ENCODE results near the gene A4GNT. TPM values are rescaled to one million over a fixed set of nuclear protein-coding genes. Genes with fewer than 3 reads are reported as not detected.

A4GNT gene
- total and polyA plus RNA-seq, 2 donors (not counting 1 experiment from before 2014, with no cell fraction given), result not detected

DNA sequence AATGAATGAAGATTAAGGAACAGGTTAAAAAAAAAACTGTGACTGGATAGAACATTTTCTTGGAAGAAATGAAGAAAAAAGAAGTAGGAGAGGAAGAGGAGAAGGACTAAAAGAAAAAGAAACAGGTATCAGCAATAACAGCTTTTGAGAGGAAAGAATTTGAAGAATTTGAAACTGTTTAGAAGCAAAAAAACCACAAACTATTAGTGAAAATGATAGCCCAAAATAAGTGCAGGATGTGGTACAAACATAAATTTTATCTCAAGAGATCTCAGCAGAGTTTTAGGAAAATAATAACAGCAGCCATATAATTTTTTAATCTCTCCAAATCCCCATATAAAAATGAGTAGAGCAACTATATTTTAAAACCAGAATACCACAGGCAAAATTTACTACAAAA, 8.8 kb upstream of the A4GNT start:
- Histone ChIP-seq H3K4me1 (ENCODE audit: control insufficient read depth, extremely low read depth, insufficient read depth, low read length) (no peaks in the 10 kb centered on the region), H3K27ac (ENCODE audit: insufficient read depth, low read length) (no peak overlapping the region), H3K9ac (ENCODE audit: insufficient read depth, low read length) (no peak overlapping the region), H3K79me2 (ENCODE audit: control insufficient read depth, insufficient read depth, low read length) (no peaks in the 10 kb centered on the region), H3K36me3 (ENCODE audit: control insufficient read depth, insufficient read depth, low read length) (no peaks in the 10 kb centered on the region), H3K9me3 (ENCODE audit: control insufficient read depth, insufficient read depth, low read depth, low read length) (no peaks in the 10 kb centered on the region), H4K20me1 (ENCODE audit: control insufficient read depth, extremely low read depth, insufficient read depth, low read length) (no peaks in the 10 kb centered on the region), H3K27me3 (ENCODE audit: control insufficient read depth, insufficient read depth, low read length) (no peaks in the 10 kb centered on the region), H3K4me2 (ENCODE audit: extremely low read depth, insufficient read depth, low read length) (no peak overlapping the region), H3K4me3 (replicated peaks in 1 of 4; ENCODE audit: control extremely low read depth in 1 of 4, insufficient read depth in 1 of 4, low read depth in 3 of 4, low read length in 4 of 4) (no peak overlapping the region), H2AFZ (ENCODE audit: low read length) (no peak overlapping the region)
- DNase-seq (ENCODE audit: low read depth in 2 of 2), result no peak
- TF ChIP-seq EZH2 (IDR thresholded peaks at IDR 0.05; ENCODE audit: low read length, missing control alignments), result no peak
- TF ChIP-seq, protein P1, sequence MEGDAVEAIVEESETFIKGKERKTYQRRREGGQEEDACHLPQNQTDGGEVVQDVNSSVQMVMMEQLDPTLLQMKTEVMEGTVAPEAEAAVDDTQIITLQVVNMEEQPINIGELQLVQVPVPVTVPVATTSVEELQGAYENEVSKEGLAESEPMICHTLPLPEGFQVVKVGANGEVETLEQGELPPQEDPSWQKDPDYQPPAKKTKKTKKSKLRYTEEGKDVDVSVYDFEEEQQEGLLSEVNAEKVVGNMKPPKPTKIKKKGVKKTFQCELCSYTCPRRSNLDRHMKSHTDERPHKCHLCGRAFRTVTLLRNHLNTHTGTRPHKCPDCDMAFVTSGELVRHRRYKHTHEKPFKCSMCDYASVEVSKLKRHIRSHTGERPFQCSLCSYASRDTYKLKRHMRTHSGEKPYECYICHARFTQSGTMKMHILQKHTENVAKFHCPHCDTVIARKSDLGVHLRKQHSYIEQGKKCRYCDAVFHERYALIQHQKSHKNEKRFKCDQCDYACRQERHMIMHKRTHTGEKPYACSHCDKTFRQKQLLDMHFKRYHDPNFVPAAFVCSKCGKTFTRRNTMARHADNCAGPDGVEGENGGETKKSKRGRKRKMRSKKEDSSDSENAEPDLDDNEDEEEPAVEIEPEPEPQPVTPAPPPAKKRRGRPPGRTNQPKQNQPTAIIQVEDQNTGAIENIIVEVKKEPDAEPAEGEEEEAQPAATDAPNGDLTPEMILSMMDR (conservative IDR thresholded peaks at IDR 0.05 in 1 of 2, IDR thresholded peaks at IDR 0.05 in 1 of 2; ENCODE audit: low read depth in 1 of 2, low read length in 2 of 2), result no peak

DNA sequence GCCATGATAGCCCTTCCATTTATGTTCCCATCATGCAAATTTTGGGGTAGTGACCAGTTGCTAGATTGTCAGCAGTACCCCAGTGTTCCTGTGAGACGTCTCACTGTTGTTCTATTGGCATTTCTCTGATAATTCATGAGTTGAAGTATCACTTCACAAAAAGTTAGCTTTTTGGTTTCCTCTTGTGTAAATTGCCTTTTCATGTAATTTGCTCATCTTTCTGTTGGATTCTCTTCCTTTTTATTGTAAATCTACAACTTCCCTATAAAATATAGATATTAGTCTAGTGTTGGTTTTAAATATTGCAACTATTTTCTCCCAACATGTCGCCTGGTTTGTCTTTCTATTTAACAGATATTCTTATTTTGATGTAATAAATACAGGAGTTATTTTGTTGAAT, 7.5 kb upstream of the A4GNT start:
- DNase-seq (ENCODE audit: low read depth in 2 of 2), result no peak
- Histone ChIP-seq H3K36me3 (ENCODE audit: control insufficient read depth, insufficient read depth, low read length) (no peaks in the 10 kb centered on the region), H3K27me3 (ENCODE audit: control insufficient read depth, insufficient read depth, low read length) (peaks cover 2% of the 10 kb centered on the region)

GRCh38 chr3:138137861-138138260, 5.7 kb upstream of the A4GNT start:
- Histone ChIP-seq H3K27ac (ENCODE audit: insufficient read depth, low read length) (no peak overlapping the region), H3K27me3 (ENCODE audit: control insufficient read depth, insufficient read depth, low read length) (peaks cover 2% of the 10 kb centered on the region), H2AFZ (ENCODE audit: low read length) (no peak overlapping the region), H3K9ac (ENCODE audit: insufficient read depth, low read length) (no peak overlapping the region), H3K9me3 (ENCODE audit: control insufficient read depth, insufficient read depth, low read depth, low read length) (no peaks in the 10 kb centered on the region), H3K4me2 (ENCODE audit: extremely low read depth, insufficient read depth, low read length) (no peak overlapping the region), H4K20me1 (ENCODE audit: control insufficient read depth, extremely low read depth, insufficient read depth, low read length) (no peaks in the 10 kb centered on the region), H3K79me2 (ENCODE audit: control insufficient read depth, insufficient read depth, low read length) (no peaks in the 10 kb centered on the region), H3K4me3 (replicated peaks in 1 of 4; ENCODE audit: control extremely low read depth in 1 of 4, insufficient read depth in 1 of 4, low read depth in 3 of 4, low read length in 4 of 4) (no peak overlapping the region), H3K4me1 (ENCODE audit: control insufficient read depth, extremely low read depth, insufficient read depth, low read length) (no peaks in the 10 kb centered on the region), H3K36me3 (ENCODE audit: control insufficient read depth, insufficient read depth, low read length) (no peaks in the 10 kb centered on the region)
- TF ChIP-seq, protein P1 (conservative IDR thresholded peaks at IDR 0.05 in 1 of 2, IDR thresholded peaks at IDR 0.05 in 1 of 2; ENCODE audit: low read depth in 1 of 2, low read length in 2 of 2), result no peak
- no peak for TF ChIP-seq EZH2 (IDR thresholded peaks at IDR 0.05; ENCODE audit: low read length, missing control alignments)
- DNase-seq (ENCODE audit: low read depth in 2 of 2), result no peak

More for the DNA sequence above, 7.5 kb upstream of the A4GNT start:
- TF ChIP-seq EZH2 (IDR thresholded peaks at IDR 0.05; ENCODE audit: low read length, missing control alignments), result no peak
- TF ChIP-seq, protein P1 (conservative IDR thresholded peaks at IDR 0.05 in 1 of 2, IDR thresholded peaks at IDR 0.05 in 1 of 2; ENCODE audit: low read depth in 1 of 2, low read length in 2 of 2), result no peak
- H4K20me1 ChIP-seq (ENCODE audit: control insufficient read depth, extremely low read depth, insufficient read depth, low read length), result no peaks in the 10 kb centered on the region
- no peak overlapping the region for H3K4me2 ChIP-seq (ENCODE audit: extremely low read depth, insufficient read depth, low read length)
- no peak overlapping the region for H3K27ac ChIP-seq (ENCODE audit: insufficient read depth, low read length)
- H3K9ac ChIP-seq (ENCODE audit: insufficient read depth, low read length), result no peak overlapping the region
- H3K4me3 ChIP-seq (replicated peaks in 1 of 4; ENCODE audit: control extremely low read depth in 1 of 4, insufficient read depth in 1 of 4, low read depth in 3 of 4, low read length in 4 of 4), result no peak overlapping the region
- no peaks in the 10 kb centered on the region for H3K4me1 ChIP-seq (ENCODE audit: control insufficient read depth, extremely low read depth, insufficient read depth, low read length)
- no peak overlapping the region for H2AFZ ChIP-seq (ENCODE audit: low read length)
- no peaks in the 10 kb centered on the region for H3K79me2 ChIP-seq (ENCODE audit: control insufficient read depth, insufficient read depth, low read length)
- no peaks in the 10 kb centered on the region for H3K9me3 ChIP-seq (ENCODE audit: control insufficient read depth, insufficient read depth, low read depth, low read length)
